ENCODE results near the gene UGT3A1.
"Not testable (repeated sequence)": the region's sequence is repeated elsewhere in the genome, so short reads cannot be mapped to it uniquely, and the experiment has no call there.

Gene UGT3A1, protein sequence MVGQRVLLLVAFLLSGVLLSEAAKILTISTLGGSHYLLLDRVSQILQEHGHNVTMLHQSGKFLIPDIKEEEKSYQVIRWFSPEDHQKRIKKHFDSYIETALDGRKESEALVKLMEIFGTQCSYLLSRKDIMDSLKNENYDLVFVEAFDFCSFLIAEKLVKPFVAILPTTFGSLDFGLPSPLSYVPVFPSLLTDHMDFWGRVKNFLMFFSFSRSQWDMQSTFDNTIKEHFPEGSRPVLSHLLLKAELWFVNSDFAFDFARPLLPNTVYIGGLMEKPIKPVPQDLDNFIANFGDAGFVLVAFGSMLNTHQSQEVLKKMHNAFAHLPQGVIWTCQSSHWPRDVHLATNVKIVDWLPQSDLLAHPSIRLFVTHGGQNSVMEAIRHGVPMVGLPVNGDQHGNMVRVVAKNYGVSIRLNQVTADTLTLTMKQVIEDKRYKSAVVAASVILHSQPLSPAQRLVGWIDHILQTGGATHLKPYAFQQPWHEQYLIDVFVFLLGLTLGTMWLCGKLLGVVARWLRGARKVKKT

DNA sequence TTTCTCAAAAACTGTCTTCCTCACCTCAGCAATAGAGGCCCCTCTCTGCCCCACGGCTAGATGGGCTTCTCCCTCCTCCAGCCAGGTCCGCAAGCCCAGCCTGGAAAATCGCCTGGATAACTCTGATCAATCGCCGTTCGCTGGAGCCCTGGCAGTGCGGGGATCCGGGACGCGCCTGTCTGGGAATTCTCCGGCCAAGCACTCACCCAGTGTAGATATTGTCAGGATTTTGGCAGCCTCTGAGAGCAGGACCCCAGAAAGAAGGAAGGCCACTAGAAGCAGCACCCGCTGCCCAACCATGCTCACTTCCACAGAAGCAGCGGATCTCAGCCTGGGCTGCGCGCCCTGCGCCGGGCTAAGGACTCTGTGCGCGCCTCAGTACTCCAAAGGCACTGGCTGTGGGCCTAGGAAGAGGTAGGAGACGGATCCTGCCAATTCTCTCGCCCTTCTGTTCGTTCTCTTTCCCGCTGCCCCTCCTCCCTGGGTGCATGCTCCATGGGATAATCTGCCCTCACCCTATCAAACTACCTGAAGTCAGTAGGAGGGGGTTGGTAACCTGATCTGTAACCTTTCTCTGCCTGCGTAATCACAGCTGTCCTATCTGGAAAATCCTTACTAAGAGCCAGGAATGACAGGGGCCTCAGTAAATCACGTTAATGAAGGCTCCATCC is at the start of gene UGT3A1:
Gene UGT3A1, minus strand, starts transcription at position 450 of the 671 bp plus-strand sequence. Its CDS starts 150 bp downstream, at position 300.
- in situ Hi-C loops (cut with HindIII; ENCODE audit: low sequenced_read_pairs): no loop called here

DNA sequence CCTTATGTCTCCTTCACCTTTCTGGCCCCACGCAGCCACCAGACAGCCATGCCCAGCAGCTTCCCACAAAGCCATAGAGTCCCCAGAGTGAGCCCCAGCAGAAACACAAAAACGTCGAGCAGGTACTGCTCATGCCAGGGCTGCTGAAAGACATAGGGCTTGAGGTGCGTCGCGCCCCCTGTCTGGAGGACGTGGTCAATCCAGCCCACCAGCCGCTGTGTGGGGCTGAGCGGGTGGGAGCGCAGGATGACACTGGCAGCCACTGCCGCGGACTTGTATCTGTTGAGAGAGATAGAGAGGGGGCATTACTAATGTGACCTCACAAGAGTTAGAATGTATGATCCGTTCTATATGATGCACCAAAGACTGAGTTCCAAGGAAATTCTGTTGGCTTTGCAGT is 44.5 kb upstream of the UGT3A1 start:
- in situ Hi-C loops (cut with HindIII; ENCODE audit: low sequenced_read_pairs): no loop called here

DNA sequence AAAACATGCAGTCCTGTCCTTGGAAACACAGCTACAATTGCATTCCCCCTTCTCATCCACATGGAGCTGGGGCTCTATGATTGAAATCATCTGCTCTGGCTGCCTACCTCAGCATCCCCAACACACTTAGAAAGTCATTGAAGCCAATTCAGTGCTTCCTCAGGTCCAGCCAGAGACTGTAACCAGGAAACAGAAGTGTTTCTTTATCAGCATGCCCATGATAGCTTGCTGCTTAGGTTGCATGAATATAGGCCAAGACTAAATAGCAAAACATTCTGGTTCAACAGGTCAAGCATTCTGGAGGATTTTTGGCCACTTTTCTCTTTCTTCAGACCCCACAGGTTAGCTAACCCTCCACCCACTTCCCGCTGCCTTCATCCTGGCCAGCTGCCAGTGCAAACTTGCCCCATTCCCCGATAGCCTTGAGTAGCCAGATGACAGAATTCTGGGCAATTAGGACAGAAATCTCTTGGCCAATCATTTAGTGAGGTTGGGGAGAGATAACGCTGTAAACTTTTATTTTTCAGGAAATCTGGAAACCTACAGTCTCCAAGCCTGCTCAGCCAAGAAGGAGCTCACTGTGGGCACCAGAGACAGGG is 43.4 kb upstream of the UGT3A1 start:
- in situ Hi-C loops (cut with HindIII; ENCODE audit: low sequenced_read_pairs): not testable (repeated sequence)

DNA sequence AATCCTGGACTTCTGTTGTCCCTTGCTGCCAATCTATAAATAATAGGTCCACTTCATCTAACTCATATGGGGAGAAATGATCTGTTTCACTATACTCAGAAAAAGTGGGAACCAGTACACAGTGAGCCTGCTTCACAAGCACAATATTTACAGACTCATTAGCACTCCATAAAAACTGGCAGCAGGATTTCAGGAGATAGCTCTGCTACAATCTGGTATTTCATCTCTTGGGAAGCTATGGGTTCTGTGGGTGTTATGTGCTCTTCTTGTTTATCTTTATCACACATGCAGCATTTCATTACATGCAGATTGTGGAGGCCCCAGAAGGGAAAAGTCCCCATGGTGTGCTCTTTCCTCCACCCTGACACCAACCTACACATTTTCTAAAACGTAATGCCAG is 42.3 kb upstream of the UGT3A1 start:
- in situ Hi-C loops (cut with HindIII; ENCODE audit: low sequenced_read_pairs): no loop called here

DNA sequence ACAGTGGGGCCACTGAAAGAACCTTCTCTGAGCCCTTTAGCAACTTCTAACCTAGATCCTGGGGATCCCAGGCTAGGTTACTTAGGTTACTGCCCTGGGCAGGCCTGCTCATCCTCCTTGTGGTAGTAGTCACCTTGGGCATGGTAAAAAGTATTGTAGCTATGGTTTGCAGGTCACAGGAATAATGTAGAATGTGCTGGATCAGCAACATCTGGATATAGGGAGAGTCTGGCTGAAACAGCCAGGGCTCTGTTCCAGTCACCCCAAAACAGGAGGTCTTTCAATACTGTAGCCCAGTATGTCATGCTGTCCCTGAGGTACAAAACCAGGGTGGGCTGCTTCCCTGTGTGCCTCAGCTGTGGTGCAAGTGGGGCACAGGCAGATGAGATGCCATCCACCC is 41.9 kb upstream of the UGT3A1 start:
- in situ Hi-C loops (cut with HindIII; ENCODE audit: low sequenced_read_pairs): no loop called here

DNA sequence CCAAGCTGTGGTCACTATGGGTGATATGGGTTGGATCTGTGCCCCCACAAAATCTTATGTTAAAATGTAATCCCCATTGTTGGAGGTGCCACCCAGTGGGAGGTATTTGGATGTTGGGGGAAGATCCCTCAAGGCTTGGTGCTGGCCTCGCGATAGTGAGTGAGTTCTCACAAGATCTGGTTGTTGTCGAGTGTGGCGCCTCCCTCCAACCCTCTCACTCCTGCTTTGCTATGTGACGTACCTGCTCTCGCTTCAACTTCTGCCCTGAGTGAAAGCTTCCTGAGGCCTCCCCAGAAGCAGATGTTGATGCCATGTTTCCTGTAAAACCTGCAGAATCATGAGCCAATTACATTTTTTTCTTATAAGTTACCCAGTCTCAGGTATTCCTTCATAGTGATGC is 40.0 kb upstream of the UGT3A1 start:
- in situ Hi-C loops (cut with HindIII; ENCODE audit: low sequenced_read_pairs): no loop called here

DNA sequence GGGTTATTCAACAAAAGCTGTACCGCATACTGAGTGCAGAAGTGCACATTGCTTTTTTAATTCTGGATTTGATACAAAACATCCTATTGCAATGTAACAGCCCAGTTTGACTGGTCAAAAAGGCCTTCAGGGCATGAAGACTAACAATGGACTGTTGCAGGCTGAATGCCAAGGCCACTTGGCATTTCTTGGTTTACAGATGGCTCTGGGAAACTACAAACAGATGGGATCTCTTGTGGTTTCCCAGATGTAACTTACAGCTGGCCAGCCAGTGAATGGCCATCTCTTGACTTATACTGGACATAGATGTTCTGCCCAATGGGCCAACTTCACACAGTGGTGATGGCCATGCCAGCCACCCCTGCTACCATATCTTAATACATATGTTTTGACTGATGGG is 38.7 kb upstream of the UGT3A1 start:
- in situ Hi-C loops (cut with HindIII; ENCODE audit: low sequenced_read_pairs): no loop called here

DNA sequence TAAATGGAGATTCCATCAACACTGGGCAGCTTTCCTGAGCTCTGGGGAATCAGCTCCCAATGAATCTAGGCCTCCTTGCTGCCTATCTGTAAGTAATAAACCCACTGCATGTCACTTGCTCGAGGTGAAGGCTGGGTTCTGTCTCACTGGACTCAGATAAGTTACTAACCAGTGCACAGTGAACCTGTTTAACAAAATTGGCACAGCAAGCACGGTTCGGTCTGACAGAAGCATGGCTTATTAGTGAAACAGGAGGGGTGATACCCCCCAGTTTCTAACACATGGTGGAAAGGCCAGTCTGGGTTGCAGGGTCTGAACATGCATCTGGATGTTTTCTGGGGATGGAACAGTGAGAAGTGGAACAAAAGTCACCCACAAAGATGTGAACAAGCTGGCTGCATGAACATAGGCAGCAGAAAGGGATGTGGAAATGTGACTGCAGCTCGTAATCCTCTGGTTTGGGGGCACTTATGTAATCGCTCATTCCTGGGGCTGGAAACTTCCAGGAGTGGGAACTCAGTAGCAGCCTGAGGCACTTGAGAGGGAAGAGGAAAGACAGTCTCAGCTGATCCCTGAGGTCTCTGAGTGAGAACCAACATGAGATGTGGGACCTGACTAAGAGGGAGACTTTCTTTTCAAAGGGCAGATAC is 37.8 kb upstream of the UGT3A1 start:
- in situ Hi-C loops (cut with HindIII; ENCODE audit: low sequenced_read_pairs): no loop called here

DNA sequence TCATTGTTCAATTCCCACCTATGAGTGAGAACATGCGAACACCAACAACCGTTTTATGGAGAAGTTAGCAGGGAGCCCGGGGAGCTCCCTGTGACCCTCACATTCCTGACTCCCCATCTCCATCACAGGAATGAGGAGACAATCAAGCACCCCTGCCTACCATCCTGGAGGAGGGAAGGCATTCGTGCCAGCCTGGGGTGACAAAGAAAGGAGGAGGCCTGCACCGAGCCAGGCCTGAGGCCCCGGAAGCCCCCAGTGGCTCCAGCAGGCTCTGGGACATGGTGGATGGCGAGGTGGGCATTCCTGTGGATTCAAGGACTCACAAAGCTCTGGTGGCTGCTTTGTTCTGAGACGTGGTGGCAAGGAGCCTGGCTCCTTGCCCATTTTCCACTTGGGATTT is 36.5 kb upstream of the UGT3A1 start:
- in situ Hi-C loops (cut with HindIII; ENCODE audit: low sequenced_read_pairs): no loop called here

DNA sequence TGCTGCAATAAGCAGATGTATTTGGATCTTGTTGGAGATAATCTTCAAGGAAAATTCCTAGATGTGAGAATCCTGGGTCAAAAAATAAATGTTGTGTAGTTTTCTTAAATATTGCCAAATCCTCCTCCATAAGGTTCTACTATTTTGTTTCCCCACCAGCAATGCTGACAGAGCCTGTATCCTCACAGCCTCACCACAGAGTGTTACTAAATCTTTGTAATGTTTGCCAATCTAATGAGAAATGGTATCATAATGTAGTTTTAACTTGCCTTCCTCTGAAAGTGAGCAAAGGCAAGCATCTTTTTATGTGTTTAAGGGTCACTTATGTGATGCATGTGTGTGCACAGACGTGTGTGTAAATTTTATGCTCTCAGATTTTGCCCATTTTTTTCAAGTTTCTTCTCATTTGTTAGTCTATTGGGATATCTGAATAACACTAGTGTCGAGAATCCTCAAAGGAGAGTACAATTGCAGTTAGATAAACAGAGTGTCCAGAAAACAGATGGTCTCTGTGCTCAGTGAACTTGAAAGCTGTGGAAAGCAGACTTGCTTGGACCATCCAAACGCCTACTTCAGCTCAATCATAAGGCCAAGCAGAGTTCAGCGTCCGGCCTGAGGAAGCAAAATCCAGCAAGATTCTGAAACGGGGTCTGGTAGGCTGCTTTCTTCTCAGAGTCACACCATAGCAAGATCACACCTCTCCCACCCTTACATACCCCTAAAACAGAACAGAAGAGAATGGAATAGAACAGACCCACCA is 35.7 kb upstream of the UGT3A1 start:
- in situ Hi-C loops (cut with HindIII; ENCODE audit: low sequenced_read_pairs): no loop called here

DNA sequence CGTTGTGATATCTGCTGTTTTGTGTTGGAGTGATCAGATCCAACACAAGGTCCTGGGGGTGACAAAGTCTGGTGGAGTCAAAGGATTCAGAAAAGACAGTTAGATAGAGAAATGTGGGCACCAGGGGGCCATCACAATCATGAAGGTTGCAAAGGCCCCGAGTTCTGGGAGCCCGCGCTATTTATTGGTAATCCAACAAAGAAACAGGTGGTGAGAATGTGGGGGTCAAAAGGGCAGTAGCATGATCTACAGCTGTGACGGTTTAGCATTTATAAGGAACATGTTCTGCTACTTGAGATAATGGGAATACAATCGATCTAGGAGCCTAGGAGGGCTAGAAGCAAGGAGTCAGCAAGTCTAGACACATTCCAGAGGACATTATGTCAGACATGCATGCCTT is 31.1 kb upstream of the UGT3A1 start:
- in situ Hi-C loops (cut with HindIII; ENCODE audit: low sequenced_read_pairs): not testable (repeated sequence)

DNA sequence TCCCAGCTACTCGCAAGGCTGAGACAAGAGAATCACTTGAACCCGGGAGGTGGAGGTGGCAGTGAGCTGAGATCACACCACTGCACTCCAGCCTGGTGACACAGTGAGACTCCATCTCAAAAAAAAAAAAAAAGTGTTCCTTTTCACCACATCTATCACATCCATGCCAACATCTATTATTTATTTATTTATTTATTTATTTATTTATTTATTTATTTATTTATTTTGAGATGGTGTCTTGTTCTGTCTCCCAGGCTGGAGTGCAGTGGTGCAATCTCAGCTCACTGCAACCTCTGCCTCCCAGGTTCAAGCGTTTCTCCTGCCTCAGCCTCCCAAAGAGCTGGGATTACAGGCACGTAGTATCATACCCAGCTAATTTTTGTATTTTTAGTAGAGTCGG is 28.4 kb upstream of the UGT3A1 start:
- in situ Hi-C loops (cut with HindIII; ENCODE audit: low sequenced_read_pairs): not testable (repeated sequence)

DNA sequence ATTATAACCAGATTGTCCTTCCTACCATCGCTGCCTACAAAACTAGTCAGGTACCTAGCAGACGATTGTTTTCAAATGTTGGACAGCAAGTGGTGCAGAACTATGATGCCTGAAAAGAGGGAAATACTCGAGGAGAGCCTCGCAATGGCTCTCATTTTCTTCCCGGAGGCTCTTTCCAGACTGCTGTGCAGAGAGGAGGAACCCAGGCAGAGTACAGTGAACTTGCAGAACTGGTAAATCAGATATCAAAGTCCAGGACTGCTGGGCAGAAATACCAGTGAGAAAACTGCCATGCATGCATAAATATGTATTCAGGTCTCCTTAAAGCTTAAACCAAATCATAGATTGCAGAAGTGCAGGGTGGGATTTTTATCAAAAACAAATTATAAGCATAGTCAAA is 26.4 kb upstream of the UGT3A1 start:
- in situ Hi-C loops (cut with HindIII; ENCODE audit: low sequenced_read_pairs): no loop called here

DNA sequence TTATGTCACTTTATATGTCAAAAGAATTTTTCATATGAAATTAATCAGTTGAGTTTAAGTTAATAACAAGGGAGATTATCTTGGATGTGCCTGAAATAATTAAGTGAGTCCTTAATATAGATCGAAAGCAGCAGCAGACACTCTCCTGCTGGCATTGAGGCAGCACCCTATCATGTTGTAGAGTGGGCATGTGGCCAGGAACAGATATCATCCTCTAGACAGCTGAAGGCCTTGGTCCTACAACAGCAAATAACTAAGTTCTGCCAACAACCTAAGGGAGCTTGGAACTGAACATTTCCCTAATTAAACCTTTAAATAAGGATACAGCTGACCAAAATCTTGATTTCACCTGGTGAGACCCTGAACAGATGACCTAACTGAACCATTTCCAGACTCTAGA is 25.8 kb upstream of the UGT3A1 start:
- in situ Hi-C loops (cut with HindIII; ENCODE audit: low sequenced_read_pairs): no loop called here

DNA sequence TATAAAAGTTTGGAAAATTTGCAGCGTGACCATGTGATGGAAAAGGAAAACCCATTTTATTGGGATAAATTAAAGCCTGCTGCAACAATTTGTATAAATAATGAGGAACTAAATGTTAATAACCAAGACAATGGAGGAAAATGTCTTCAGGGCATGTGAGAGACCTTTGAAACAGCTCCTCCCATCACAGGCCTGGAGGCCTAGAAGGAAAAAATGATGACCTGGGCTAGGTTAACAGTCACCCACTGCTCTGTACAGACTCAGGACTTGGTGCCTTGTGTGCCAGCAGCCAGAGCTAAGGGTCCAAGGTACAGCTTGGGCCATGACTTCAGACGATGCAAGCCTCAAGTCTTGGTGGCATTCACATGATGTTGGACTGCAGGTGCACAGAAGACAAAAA is 22.0 kb upstream of the UGT3A1 start:
- in situ Hi-C loops (cut with HindIII; ENCODE audit: low sequenced_read_pairs): no loop called here

DNA sequence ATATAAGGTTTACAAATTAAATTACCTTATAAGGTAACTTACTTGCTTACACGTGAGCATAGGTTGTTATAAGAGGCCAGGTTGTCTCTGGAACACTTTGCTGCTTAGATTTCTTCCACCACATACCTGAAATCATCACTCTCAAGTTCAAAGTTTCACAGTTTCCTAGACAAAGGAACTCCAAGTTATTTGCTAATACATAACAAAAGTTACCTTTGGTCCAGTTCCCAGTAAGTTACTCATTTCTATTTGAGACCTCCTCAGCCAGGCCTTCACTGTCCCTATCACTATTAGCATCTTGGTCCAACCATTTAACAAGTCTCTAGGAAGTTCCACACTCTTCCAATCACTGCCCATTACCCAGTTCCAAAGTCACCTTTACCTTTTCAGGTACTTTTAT is 18.5 kb upstream of the UGT3A1 start:
- in situ Hi-C loops (cut with HindIII; ENCODE audit: low sequenced_read_pairs): no loop called here

DNA sequence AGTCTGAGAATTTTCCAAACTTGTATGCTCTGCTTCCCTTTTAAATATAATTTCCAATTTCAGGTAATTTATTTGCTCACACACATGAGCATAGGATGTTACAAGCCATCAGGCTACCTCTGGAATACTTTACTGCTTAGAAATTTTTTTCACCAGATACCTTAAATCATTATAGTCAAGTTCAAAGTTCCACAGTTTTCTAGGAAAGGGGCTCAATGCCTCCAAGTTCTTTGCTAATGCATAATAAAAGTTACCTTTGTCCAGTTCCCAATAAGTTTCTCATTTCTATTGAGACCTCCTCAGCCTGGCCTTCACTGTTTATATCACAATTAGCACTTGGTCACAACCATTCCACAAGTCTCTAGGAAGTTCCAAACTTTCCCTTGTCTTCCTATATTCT is 16.2 kb upstream of the UGT3A1 start:
- in situ Hi-C loops (cut with HindIII; ENCODE audit: low sequenced_read_pairs): no loop called here

DNA sequence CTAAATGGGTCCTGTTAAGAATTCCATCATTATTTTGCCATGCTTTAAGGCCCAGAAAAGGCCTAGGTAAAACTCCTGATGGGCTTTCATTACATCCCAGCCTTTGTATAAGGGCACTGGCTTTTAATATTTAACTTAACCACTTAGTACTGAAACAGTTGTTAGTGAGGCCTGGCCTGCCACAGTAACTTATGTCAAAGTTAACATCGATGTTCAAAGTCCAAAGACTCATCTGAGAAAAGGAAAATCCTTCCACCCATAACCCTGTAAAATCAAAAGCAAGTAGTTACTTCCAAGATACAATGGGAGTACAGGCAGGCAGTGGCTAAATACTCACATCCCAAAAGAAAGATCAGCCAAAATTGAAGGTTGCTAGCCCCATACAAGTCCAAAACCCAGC is 15.0 kb upstream of the UGT3A1 start:
- in situ Hi-C loops (cut with HindIII; ENCODE audit: low sequenced_read_pairs): no loop called here

DNA sequence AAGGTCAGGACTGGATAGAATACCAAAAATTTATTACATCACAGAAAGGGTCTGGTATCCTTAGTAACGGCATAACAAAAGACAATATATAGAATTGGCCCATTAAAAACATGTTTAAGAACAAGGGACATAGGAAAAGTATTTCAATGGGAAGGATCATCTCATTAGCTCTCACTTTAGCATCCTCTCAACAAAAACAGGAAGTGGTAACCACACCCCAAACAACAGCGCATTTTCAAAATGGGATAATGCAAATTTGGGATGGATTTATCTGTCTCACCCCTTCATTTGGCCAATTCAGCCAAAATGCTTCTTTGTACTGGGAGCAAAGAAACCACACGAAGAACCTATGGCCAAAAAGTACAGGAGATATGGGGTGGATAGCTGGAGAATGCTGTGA is 9.8 kb upstream of the UGT3A1 start:
- in situ Hi-C loops (cut with HindIII; ENCODE audit: low sequenced_read_pairs): no loop called here

DNA sequence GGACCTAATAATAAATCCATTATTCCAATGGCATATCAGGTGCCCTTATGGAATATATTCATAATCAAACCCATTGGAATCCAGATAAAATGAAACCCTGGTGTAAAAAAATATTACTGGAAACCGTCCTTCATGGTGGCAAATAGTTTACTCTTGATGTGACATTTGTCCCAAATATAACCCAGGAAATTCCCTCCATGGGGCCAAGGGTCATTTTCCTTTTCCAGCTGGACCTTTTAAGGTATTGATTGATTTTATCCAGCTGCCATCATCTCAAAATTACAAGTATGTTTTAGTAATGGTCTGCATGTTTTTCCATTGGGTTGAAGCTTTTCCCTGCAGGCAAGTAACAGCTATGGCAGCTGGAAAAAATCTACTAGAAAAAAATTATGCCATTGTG is 8.4 kb upstream of the UGT3A1 start:
- in situ Hi-C loops (cut with HindIII; ENCODE audit: low sequenced_read_pairs): no loop called here

DNA sequence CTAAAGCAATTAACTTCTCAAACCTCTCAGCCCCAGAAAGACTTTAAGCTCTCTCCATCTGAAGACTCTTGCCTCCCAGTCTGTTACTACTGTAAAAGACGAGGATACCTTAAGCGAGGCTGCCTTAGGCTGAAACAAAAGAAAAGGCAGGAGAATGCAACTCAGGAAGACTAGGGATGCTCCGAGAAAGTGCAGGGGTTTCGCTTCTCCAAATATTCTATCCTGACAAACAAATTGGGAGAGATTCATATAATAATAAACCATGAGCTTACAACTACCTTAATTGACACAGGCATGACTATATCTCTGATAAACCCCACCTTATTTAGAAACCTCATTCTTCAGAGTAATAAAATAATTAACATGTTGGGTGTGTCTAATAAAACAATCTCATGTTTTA is 4.9 kb upstream of the UGT3A1 start:
- in situ Hi-C loops (cut with HindIII; ENCODE audit: low sequenced_read_pairs): no loop called here

Measured in DLD1 (cell line).